Fibroblast of mammary gland (primary cell): Measurements from ENCODE around the gene RNF217.
"Not testable (repeated sequence)": the region's sequence is repeated elsewhere in the genome, so short reads cannot be mapped to it uniquely, and the experiment has no call there.

Experiments
- DNase-seq: peaks from one replicate; pipeline ENCODE4 v3.0.0-alpha.2; 2010; ENCODE audit warnings: low read depth
- H3K4me3 ChIP-seq: 2 replicates; pipeline ENCODE4 v1.5.1; 2011; ENCODE audit warnings: low read depth, mild to moderate bottlenecking, low read length, moderate library complexity; ENCODE audit not compliant: control insufficient read depth
- CTCF ChIP-seq: conservative IDR thresholded peaks from 2 replicates; pipeline ENCODE4 v1.5.1; 2011; ENCODE audit warnings: low read depth, low read length, inconsistent platforms; ENCODE audit not compliant: control insufficient read depth, insufficient read depth

The RNF217 gene

GRCh38 chr6:125124049-125124669 is 161.9 kb downstream of the RNF217 start:
- no peak for TF ChIP-seq CTCF
- DNase-seq: peak; percentile 30
- no peak overlapping the region for H3K4me3 ChIP-seq

- not testable (repeated sequence) for DNase-seq, H3K4me3 ChIP-seq
Measured at GRCh38 chr6:125125856-125126255, 163.6 kb downstream of the RNF217 start.

DNA sequence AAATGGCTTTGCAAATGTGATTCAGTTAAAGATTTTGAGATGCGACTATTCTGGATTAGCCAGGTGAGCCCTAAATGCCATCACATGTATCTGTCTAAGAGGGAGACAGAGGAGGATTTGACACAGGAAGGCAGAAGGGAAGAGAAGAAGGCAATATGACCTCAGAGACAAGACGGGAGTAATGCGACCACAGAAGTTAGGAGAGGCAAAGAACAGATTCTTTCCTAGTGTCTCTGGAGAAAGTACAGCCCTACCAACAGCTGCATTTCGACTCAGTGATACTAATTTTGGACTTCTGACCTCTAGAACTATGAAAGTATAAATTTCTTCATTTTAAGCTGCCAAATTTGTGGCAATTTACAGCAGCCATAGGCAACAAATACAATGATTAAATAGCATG is 167.1 kb downstream of the RNF217 start:
- TF ChIP-seq CTCF: no peak
- no peak for DNase-seq
- H3K4me3 ChIP-seq: no peak overlapping the region

DNA sequence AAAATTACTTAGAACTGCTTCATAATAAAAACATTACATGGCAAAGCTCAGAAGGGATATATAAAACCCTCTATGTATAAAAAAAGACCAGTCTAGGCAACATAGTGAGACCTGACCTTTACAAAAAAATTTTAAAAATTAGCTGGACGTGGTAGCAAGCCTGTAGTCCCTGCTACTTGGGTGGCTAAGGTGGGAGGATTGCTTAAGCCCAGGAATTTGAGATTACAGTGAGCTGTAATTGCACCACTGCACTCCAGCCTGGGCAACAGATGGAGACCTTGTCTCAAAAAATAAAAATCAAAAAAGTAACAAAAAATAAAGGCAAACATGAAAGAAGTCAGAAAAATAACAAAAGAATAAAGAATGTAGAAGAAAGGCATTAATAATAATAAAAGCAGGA is 169.8 kb downstream of the RNF217 start:
- TF ChIP-seq CTCF: no peak
- H3K4me3 ChIP-seq: no peak overlapping the region
- DNase-seq: no peak

- no peak for DNase-seq
- no peak for TF ChIP-seq CTCF
- no peak overlapping the region for H3K4me3 ChIP-seq
Measured at GRCh38 chr6:125136378-125136777, 174.1 kb downstream of the RNF217 start.

GRCh38 chr6:125138083-125138482 is 175.8 kb downstream of the RNF217 start:
- no peak for TF ChIP-seq CTCF
- H3K4me3 ChIP-seq: no peak overlapping the region
- no peak for DNase-seq

- no peak for TF ChIP-seq CTCF
- no peak overlapping the region for H3K4me3 ChIP-seq
- DNase-seq: peak; percentile 26
Measured at GRCh38 chr6:125140808-125141207, 178.6 kb downstream of the RNF217 start.
